OCI-LY1 (cell line): Measurements from ENCODE around the gene TESMIN.

ENCODE experiments used
- H2AFZ ChIP-seq: fragments of 200-600 bp; sonication (generic), shearing (Covaris generic); 2 replicates; pipeline ENCODE4 v1.6.0; 2014; ENCODE audit warnings: antibody characterized with exemption, mild to moderate bottlenecking, low read length
- H3F3A ChIP-seq: fragments of 200-600 bp; sonication (generic), shearing (Covaris generic); 2 replicates; pipeline ENCODE4 v1.6.0; 2014; ENCODE audit warnings: mild to moderate bottlenecking, antibody characterized with exemption, low read length, moderate library complexity; ENCODE audit not compliant: insufficient read depth
- H3K27ac ChIP-seq: fragments of 200-600 bp; sonication (generic); 2 replicates; pipeline ENCODE4 v1.5.1; 2014; ENCODE audit warnings: low read length, mixed run types, mild to moderate bottlenecking, low read depth; ENCODE audit not compliant: poor library complexity, severe bottlenecking
- H3K27me3 ChIP-seq: fragments of 200-600 bp; sonication (generic); 2 replicates; pipeline ENCODE4 v1.6.0; 2014; ENCODE audit warnings: antibody characterized with exemption, mild to moderate bottlenecking, low read length, moderate library complexity; ENCODE audit not compliant: insufficient read depth
- H3K36me3 ChIP-seq: fragments of 200-600 bp; sonication (generic); 2 replicates; pipeline ENCODE4 v1.6.1; 2014; ENCODE audit warnings: mild to moderate bottlenecking, antibody characterized with exemption, low read length, moderate library complexity, mixed read lengths; ENCODE audit not compliant: insufficient read depth
- H3K4me1 ChIP-seq: fragments of 200-600 bp; sonication (generic); 2 replicates; pipeline ENCODE4 v1.5.1; 2014; ENCODE audit warnings: mild to moderate bottlenecking, low read length, moderate library complexity; ENCODE audit not compliant: insufficient read depth, severe bottlenecking
- H3K4me2 ChIP-seq: fragments of 200-600 bp; sonication (generic), shearing (Covaris generic); 2 replicates; pipeline ENCODE4 v1.6.1; 2014; ENCODE audit warnings: low read length
- H3K4me3 ChIP-seq: fragments of 200-600 bp; sonication (generic); 2 replicates; pipeline ENCODE4 v1.5.1; 2014; ENCODE audit warnings: low read length, low read depth, mild to moderate bottlenecking, mixed read lengths; ENCODE audit not compliant: poor library complexity, severe bottlenecking
- H3K79me2 ChIP-seq: fragments of 200-600 bp; shearing (Covaris generic); 2 replicates; pipeline ENCODE4 v1.6.1; 2016; ENCODE audit warnings: mixed run types, low read length, mixed read lengths; ENCODE audit not compliant: insufficient read depth
- H3K9ac ChIP-seq: fragments of 200-600 bp; sonication (generic), shearing (Covaris generic); 2 replicates; pipeline ENCODE4 v1.6.1; 2014; ENCODE audit warnings: mild to moderate bottlenecking, low read length, mixed read lengths
- H3K9me2 ChIP-seq: fragments of 200-600 bp; sonication (generic), shearing (Covaris generic); 2 replicates; pipeline ENCODE4 v1.6.1; 2014; ENCODE audit warnings: low read depth, mild to moderate bottlenecking, low read length, mixed read lengths
- H3K9me3 ChIP-seq: fragments of 200-600 bp; shearing (Covaris generic); 2 replicates; pipeline ENCODE4 v1.6.1; 2014; ENCODE audit warnings: low read length, mixed read lengths
- H4K20me1 ChIP-seq: fragments of 200-600 bp; sonication (generic), shearing (Covaris generic); 2 replicates; pipeline ENCODE4 v1.6.0; 2016; ENCODE audit warnings: mild to moderate bottlenecking, low read length; ENCODE audit not compliant: insufficient read depth
- CTCF ChIP-seq: fragments of 200-600 bp; sonication (generic), shearing (Covaris generic); IDR thresholded peaks from 2 replicates; pipeline ENCODE4 v1.5.1; 2017; ENCODE audit warnings: mild to moderate bottlenecking, antibody characterized with exemption, low read length, moderate library complexity, mixed read lengths
- EZH2 ChIP-seq: fragments of 200-600 bp; sonication (generic), shearing (Covaris generic); IDR thresholded peaks from 2 replicates; pipeline ENCODE4 v1.8.0; 2017; ENCODE audit warnings: borderline replicate concordance, mixed run types, mild to moderate bottlenecking, antibody characterized with exemption, low read length, moderate library complexity, mixed read lengths

TESMIN gene

GRCh38 chr11:68750195-68751003 is 921 bp downstream of the TESMIN start:
- no peaks in the 10 kb centered on the region; the same call in 1 of the 2 replicates for H3K27me3 ChIP-seq
- no peaks in the 10 kb centered on the region; the same call in 1 of the 2 replicates for H3F3A ChIP-seq
- no peaks in the 10 kb centered on the region for H3K4me1 ChIP-seq
- H2AFZ ChIP-seq = no peak overlapping the region
- H3K79me2 ChIP-seq = no peaks in the 10 kb centered on the region
- H3K4me3 ChIP-seq = no peak overlapping the region
- no peaks in the 10 kb centered on the region for H4K20me1 ChIP-seq
- no peak overlapping the region for H3K4me2 ChIP-seq
- H3K27ac ChIP-seq = no peak overlapping the region
- no peak overlapping the region for H3K9ac ChIP-seq
- no peak for TF ChIP-seq CTCF
- no peak for TF ChIP-seq EZH2
- H3K9me3 ChIP-seq = no peaks in the 10 kb centered on the region
- H3K36me3 ChIP-seq = no peaks in the 10 kb centered on the region; the same call in 1 of the 2 replicates
- no peaks in the 10 kb centered on the region for H3K9me2 ChIP-seq

- H4K20me1 ChIP-seq = no peaks in the 10 kb centered on the region
- no peaks in the 10 kb centered on the region for H3K9me2 ChIP-seq
- H2AFZ ChIP-seq = no peak overlapping the region
- no peak overlapping the region for H3K4me2 ChIP-seq
- TF ChIP-seq CTCF = no peak
- TF ChIP-seq EZH2 = no peak
- no peak overlapping the region for H3K9ac ChIP-seq
- H3K4me1 ChIP-seq = no peaks in the 10 kb centered on the region
- H3K27ac ChIP-seq = no peak overlapping the region
- no peaks in the 10 kb centered on the region; the same call in 1 of the 2 replicates for H3K36me3 ChIP-seq
- H3K9me3 ChIP-seq = no peaks in the 10 kb centered on the region
- H3K79me2 ChIP-seq = no peaks in the 10 kb centered on the region
- no peaks in the 10 kb centered on the region; the same call in 1 of the 2 replicates for H3K27me3 ChIP-seq
- H3K4me3 ChIP-seq = no peak overlapping the region
- H3F3A ChIP-seq = no peaks in the 10 kb centered on the region; the same call in 1 of the 2 replicates
Observed at GRCh38 chr11:68749229-68750123, 1.8 kb downstream of the TESMIN start.

GRCh38 chr11:68748061-68748460 is 3.3 kb downstream of the TESMIN start:
- Histone ChIP-seq H3K4me2 (no peak overlapping the region), H4K20me1 (no peaks in the 10 kb centered on the region), H3K27me3 (no peaks in the 10 kb centered on the region; the same call in 1 of the 2 replicates), H3F3A (no peaks in the 10 kb centered on the region; the same call in 1 of the 2 replicates), H3K36me3 (no peaks in the 10 kb centered on the region; the same call in 1 of the 2 replicates), H3K4me3 (no peak overlapping the region), H3K4me1 (no peaks in the 10 kb centered on the region), H3K27ac (no peak overlapping the region), H3K9me3 (no peaks in the 10 kb centered on the region), H2AFZ (no peak overlapping the region), H3K9me2 (no peaks in the 10 kb centered on the region), H3K9ac (no peak overlapping the region), H3K79me2 (no peaks in the 10 kb centered on the region)
- TF ChIP-seq EZH2 = no peak
- no peak for TF ChIP-seq CTCF
